GM18519 (cell line): ENCODE measurements around the gene CYP21A2.

Source experiments
- ATAC-seq: cut with Tn5 transposase; IDR thresholded peaks from one replicate; pipeline ENCODE4 v1.9.1; 2021; ENCODE audit warnings: mild to moderate bottlenecking, moderate library complexity; ENCODE audit not compliant: unreplicated experiment, low FRiP score

Gene CYP21A2

DNA sequence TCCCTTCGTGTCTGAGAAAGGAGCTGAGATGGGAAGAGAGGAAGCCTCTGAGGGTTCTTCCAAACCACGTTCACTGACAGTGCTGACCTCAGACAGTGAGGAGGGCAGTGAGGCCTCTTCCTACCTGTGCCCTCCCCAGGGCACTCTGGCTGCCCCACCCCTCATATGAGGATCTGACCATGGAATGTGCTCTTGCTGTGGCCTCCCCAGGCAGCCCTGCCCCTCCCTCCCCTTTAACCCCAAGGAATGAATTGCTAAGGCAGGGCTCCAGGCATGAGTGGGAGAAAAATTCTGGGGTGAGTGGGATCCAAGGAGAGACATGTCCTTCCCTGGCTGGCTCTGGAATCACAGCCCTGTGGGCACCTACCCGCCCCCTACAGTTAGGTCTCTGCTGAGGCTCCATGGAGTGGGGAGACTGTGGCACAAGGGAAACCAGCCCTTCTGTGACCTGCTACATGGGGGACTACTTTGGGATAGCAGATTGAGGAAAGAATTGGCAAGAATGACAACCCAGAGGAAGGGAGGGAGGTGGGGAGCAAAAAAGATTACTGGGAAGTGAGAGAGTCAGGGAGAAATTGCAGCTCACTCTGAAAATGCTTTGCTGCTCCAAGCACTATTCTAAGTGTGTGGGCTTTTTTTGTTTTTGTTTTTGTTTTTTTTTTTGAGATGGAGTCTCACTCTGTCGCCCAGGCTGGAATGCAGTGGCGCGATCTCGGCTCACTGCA lies 41.5 kb downstream of the CYP21A2 start:
- no peak for ATAC-seq

DNA sequence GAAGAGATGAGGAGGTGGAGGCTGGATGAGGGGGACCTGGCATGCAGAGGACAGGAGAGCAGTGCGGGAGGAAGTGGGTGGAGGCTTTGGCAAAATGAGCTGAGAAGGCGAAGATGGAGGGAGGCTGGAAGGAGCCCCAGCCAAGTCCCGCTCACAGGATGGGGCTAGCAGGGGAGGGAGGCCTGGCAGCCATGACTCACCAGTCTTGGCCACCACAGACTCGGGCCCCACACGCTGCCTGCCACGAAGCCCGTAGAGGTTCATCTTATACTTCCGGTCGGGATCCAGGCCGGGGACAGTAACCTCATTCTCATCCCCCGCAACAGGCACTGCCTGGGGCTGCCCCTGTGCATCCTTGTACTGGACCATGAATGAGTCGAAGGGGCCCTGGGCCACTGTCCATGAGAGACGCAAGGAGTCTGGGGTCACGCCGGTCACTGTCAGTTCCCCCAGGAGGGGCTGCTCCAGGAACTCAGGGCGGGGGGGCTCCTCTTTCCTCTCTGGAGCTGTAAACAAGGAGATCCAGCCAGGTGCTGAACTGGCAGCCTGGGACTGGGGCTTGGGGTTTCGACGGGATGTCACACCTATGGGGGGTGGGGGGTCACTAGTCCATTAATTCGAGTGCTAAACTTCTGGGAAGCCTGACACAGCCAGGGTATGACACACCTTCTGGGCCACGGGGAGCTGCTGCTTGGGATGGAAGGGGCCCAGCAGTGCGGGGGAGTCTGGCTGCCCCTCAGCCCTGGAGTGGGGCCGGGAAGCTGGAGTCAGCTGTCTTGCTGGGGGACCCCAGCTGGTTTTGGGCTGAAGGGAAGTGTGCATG lies 43.2 kb downstream of the CYP21A2 start:
- no peak for ATAC-seq

DNA sequence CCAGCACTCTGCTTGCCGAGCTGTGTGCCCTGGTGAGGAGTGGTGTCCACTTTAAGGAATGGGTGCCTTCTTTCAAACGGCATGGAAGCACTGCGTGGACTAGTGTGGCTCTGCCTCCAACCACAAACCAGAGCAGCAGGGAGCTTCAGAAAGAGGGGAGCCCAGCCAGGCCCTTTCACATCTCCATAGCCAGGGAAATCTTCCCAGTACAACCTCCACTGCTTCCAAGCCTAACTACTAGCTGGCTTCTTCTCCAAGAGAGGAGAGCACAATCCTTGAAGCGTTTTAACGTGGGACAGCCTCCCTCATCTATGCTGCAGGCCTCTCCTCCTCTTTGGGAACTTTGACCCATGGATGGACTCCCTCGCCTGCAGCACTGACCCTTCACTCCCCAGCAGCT lies 44.3 kb downstream of the CYP21A2 start:
- ATAC-seq = no peak

DNA sequence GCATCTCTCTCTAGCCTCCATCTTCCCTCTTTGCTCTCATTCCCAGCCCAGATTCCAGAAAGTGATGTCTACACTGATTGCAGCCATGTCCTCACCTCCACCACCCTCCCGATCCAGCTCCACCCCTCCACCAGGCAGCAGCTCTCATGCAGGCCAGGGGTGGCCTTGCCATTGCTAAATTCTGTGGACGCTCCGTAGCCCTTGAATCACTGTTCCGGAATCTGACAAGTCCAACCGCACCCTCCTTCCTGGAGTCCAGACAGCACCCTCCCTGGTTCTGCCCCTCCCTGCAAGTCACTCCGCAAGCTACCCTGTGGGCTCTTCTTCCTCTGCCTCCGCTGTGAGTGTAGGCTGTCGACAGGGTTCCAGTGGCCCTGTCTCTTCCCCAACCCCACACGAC lies 44.7 kb downstream of the CYP21A2 start:
- no peak for ATAC-seq

DNA sequence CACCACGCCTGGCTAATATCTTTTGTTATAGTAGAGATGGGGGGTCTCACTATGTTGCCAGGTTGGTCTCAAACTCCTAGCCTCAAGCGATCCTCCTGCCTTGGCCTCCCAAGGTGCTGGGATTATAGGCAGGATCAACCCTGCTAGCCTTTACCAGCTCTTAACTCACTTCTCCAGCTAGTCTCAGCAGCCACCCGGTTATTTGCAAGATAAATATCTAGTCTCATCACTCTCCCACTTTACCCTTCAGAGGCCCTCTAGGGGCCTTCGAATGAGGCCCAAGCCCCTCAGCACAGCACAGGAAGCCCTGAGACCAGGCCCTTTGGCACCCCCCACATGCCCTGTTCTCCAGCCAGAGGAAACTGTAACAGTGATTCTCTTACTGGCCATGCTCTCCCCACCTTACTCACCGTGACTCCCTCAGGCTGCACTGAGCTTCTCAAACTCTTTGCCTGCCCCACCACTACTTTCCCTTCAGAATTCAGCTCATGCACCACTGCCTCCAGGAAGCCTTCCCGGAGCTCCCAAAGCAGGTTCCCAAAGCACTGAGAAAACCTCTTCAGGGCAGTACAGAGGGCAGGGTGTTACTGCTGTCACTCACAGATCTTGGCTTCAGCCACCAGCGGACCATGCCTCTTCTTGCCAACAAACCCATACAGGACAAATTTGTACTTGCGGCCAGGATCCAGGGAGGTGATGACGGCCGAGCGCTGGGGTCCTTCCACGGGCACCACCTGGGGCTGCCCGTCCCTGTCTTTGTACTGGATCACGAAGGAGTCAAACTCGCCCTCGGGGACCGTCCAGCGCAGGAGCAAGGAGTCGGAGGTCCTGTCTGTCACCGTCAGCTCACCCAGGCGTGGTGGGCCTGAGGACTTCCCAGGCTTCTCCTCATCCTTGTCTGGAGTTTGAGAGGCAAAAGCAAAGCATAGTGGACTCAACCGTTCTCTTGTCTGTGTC lies 45.9 kb downstream of the CYP21A2 start:
- no peak for ATAC-seq

DNA sequence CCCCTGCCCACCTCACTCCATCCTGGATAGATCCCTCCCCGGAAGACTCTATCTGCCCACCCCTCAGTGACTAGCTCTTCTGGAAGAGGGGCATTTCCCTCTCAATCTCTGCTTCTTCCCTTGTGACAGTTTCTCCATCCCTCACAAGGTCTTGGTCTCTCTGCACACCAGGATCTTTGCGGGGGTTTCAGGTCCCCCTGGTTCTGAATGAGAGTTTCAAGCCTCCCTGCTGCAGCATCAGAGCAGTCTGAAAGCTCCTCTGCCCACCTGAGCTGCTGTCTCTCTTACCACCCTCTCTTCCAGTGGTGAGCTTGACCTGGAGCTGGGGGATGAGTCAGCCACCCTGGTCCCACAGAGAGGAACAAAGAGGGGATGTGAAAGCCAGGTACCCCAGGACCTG lies 46.6 kb downstream of the CYP21A2 start:
- no peak for ATAC-seq

DNA sequence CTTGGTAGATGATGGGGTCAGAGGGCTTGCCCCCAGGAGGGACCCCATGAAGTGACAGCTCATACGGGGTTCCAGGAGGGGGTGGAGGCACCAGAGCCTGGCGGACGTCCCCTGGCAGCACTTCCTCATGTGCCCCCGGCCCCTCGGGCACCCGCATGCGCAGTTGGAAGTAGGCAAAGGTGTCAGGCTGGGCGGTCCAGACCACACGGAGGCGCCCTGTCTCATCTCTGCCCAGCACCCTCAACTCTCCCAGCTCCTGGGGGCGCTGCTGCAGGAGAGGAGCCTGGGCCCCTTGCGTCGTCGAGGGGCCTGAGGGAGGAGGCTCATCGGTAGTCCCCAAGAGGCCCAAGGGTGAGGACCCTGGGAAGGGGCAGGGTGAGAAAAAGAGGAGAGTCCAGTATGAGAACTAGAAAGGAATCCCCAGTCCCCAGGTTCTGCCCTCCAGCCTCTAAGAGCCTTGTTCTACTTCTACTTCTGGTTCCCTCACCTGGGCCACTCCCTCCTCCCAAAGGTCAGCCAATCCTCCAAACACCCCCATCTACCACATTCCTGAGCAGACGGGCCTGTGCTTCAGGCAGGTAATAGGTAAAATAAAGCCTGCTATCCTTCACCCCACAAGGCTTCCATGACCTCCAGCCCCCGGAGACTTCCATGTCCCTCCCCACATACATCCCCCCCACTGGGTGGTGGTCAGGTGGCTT lies 47.7 kb downstream of the CYP21A2 start:
- ATAC-seq = no peak

DNA sequence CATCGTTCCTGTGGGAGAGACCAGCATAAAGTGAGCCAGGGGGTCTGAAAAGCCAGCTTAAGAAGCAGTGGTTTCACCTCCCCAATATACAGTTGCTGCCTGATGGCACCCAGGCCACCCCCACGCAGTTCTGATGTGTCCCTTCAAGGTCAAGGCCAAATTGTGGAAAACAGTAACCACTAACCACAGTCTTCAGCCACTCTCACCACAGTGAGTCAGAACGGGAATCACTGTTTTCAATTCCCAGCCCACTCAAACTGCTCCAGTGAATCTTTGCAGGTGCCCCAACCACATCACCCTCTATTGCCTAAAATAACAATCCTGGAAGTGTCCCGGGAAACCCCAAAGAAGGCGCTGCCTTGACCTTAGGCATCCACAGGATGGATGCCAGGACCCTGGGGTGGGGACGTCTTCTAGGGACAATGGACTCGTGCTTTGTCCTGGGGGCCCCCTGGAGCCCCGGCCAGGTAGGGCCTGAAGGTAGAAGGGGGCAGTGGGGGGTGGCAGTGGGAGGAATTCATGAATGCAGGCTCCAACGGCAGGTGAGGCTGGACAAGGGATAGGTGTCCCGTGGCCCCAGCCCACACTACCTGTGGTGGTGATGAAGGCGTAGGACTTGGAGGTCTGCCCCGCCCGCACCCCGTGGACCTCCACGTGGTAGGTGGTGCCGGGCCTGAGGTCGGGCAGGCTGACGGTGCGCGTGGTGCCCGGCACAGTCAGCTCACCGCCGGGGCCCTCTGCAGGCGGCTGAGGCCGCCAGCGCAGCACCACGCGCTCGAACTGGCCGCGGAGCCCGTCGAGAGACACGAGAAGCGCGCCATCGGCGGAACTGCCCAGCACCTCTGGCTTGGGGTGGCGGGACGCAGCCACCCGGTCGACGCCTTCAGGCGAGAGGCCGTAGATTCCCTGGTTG lies 48.7 kb downstream of the CYP21A2 start:
- ATAC-seq = no peak

DNA sequence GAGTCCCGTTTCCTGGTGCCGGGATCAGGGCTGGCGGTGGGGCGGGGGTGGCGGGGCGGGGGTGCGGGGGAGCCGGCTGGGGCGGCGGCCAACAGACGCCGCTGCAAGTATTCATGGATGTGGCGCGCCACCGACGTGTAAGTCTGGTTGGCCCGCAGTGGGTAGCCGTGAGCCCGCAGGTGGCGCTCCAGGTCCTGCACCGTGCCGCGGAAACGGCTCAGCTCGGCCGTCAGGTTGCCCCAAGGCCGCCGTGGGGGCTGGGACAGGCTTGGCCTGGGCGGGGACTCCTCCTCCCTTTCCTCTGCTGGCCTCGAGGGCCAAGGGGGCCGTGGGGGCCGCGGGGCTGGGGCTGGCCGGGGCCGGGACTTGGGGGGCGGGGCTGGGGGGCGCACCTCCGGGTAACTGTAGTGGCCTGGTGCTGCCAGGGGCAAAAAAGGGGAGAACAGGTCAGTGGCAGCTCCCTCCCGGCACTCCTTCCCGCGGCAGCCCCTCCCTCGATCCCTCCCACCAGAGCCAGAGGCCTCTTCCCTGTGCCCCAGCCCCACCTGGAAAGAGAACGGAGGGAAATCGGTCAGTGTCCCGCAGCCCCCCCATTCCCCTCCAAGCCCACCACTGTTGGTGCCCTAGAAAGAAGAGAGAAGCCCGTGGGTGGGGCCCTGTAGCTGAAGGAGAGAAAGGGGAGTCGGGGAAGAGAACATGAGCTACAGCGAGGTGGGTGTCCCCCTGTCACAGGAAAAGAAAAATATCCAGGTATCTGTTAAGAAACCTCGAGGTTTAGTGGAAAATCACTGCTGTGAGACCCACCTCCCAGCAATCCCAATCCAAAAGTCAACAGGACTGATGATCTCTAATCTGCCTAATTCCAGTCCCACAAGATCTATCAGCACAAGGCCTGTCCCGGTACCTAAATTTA lies 49.6 kb downstream of the CYP21A2 start:
- no peak for ATAC-seq

DNA sequence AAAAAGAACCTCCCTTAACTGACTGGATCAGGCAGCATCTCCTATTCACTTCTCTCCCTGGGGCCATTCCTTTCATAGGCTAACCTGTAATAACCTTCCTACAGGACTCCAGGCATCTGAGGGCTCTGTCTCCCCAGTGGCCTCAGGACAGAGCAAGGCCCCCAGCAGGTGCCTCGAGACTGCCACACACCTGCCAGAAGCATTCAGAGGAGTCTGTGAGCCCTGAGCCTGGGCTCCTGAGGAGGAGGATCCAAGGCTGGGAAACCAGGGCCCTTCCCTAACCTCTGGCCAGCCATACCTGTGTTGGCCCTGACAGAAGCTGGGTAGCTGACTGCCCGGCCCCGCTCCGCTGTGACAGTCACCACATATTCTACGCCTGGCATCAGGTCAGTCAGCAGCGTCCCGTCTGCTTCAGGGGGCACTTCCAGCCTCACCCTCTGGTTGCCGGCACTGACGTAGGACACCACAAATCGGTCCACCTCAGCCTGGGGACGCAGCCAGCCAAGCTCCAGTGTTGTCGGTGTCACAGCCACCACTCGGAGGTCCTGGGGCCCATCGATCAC lies 50.4 kb downstream of the CYP21A2 start:
- no peak for ATAC-seq

DNA sequence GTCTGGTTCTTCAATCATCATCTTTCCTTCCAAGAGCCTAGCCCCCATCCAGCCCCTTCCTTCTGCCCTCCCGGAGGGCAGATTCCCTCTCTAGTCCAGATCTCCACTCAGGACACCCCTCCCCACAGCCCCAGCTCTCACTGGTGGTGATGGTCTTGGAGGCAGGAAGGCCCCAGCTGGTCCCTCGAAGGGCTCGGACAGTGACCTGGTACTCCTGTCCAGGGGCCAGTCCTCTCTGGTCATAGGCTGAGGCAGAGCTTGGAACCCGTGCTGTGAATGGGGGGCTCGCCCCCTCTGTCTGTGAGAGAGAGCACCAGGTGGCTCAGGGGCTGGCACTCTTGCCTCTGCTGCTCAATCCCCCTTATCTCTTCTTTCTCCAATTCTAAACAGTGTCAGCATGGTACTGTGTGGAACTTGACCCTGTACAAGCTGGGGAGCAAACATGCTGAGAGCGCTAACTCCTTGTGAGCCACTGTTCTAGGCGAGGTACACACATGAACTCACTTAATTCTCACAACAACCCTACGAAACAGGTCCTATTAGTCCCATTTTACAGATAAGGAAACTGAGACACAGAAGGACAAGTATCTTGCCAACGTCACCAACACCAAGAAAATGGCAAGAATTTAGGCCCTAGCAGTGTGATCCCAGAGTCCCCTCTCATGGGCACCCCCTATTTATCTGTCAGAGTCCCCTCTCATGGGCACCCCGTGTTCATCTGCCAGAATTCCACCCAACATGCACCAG lies 51.0 kb downstream of the CYP21A2 start:
- no peak for ATAC-seq
